ENCODE results near the gene SMIM5.

Gene SMIM5

GRCh38 chr17:75639327-75639726 is 6.1 kb downstream of the SMIM5 start:
- in situ Hi-C loops (cut with MboI; ENCODE audit: low sequenced_read_pairs), result no loop called here

- in situ Hi-C loops (cut with MboI; ENCODE audit: low sequenced_read_pairs), result no loop called here
Observed at GRCh38 chr17:75639771-75640555, 6.7 kb downstream of the SMIM5 start.

GRCh38 chr17:75640556-75641119 is 7.4 kb downstream of the SMIM5 start:
- in situ Hi-C loops (cut with MboI; ENCODE audit: low sequenced_read_pairs), result no loop called here

GRCh38 chr17:75641343-75641742 is 8.1 kb downstream of the SMIM5 start:
- in situ Hi-C loops (cut with MboI; ENCODE audit: low sequenced_read_pairs), result no loop called here

GRCh38 chr17:75642182-75642783 is 9.0 kb downstream of the SMIM5 start:
- in situ Hi-C loops (cut with MboI; ENCODE audit: low sequenced_read_pairs), result no loop called here

- in situ Hi-C loops (cut with MboI; ENCODE audit: low sequenced_read_pairs), result no loop called here
Observed at GRCh38 chr17:75642784-75643642, 9.8 kb downstream of the SMIM5 start.

- in situ Hi-C loops (cut with MboI; ENCODE audit: low sequenced_read_pairs), result no loop called here
Observed at GRCh38 chr17:75643643-75644017, 10.4 kb downstream of the SMIM5 start.

GRCh38 chr17:75645501-75645888 is 12.3 kb downstream of the SMIM5 start:
- in situ Hi-C loops (cut with MboI; ENCODE audit: low sequenced_read_pairs), result no loop called here

GRCh38 chr17:75645889-75646637 is 12.8 kb downstream of the SMIM5 start:
- in situ Hi-C loops (cut with MboI; ENCODE audit: low sequenced_read_pairs), result no loop called here

- in situ Hi-C loops (cut with MboI; ENCODE audit: low sequenced_read_pairs), result no loop called here
Observed at GRCh38 chr17:75646638-75646992, 13.4 kb downstream of the SMIM5 start.

- in situ Hi-C loops (cut with MboI; ENCODE audit: low sequenced_read_pairs), result no loop called here
Observed at GRCh38 chr17:75647061-75647460, 13.8 kb downstream of the SMIM5 start.

- in situ Hi-C loops (cut with MboI; ENCODE audit: low sequenced_read_pairs), result no loop called here
Observed at GRCh38 chr17:75647921-75648320, 14.7 kb downstream of the SMIM5 start.

GRCh38 chr17:75649687-75650086 is 16.5 kb downstream of the SMIM5 start:
- in situ Hi-C loops (cut with MboI; ENCODE audit: low sequenced_read_pairs), result no loop called here

- in situ Hi-C loops (cut with MboI; ENCODE audit: low sequenced_read_pairs), result no loop called here
Observed at GRCh38 chr17:75650874-75651273, 17.6 kb downstream of the SMIM5 start.

GRCh38 chr17:75652341-75652740 is 19.1 kb downstream of the SMIM5 start:
- in situ Hi-C loops (cut with MboI; ENCODE audit: low sequenced_read_pairs), result no loop called here

- in situ Hi-C loops (cut with MboI; ENCODE audit: low sequenced_read_pairs), result no loop called here
Observed at GRCh38 chr17:75652934-75653549, 19.8 kb downstream of the SMIM5 start.

GRCh38 chr17:75654176-75654575 is 20.9 kb downstream of the SMIM5 start:
- in situ Hi-C loops (cut with MboI; ENCODE audit: low sequenced_read_pairs), result no loop called here

GRCh38 chr17:75658237-75658636 is 25.0 kb downstream of the SMIM5 start:
- in situ Hi-C loops (cut with MboI; ENCODE audit: low sequenced_read_pairs), result no loop called here

GRCh38 chr17:75661531-75661930 is 28.3 kb downstream of the SMIM5 start:
- in situ Hi-C loops (cut with MboI; ENCODE audit: low sequenced_read_pairs), result no loop called here

- in situ Hi-C loops (cut with MboI; ENCODE audit: low sequenced_read_pairs), result no loop called here
Observed at GRCh38 chr17:75662511-75662910, 29.3 kb downstream of the SMIM5 start.
